HG03196 (cell line): Measurements from ENCODE around the gene PEBP1.
"Not testable (repeated sequence)": the region's sequence is repeated elsewhere in the genome, so short reads cannot be mapped to it uniquely, and the experiment has no call there.

Experiments
- ATAC-seq: cut with Tn5 transposase; IDR thresholded peaks from one replicate; pipeline ENCODE4 v1.9.1; 2021; ENCODE audit not compliant: unreplicated experiment

PEBP1 gene

DNA sequence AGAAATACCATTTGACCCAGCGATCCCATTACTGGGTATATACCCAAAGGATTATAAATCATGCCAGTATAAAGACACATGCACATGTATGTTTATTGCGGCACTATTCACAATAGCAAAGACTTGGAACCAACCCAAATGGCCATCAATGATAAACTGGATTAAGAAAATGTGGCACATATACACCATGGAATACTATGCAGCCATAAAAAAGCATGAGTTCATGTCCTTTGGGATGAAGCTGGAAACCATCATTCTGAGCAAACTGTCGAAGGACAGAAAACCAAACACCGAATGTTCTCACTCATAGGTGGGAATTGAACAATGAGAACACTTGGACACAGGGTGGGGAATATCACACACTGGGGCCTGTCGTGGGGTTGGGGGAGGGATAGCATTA is 6.5 kb upstream of the PEBP1 start:
- not testable (repeated sequence) for ATAC-seq

GRCh38 chr12:118136559-118137003 is 657 bp downstream of the PEBP1 start:
- ATAC-seq = peak; percentile 8

DNA sequence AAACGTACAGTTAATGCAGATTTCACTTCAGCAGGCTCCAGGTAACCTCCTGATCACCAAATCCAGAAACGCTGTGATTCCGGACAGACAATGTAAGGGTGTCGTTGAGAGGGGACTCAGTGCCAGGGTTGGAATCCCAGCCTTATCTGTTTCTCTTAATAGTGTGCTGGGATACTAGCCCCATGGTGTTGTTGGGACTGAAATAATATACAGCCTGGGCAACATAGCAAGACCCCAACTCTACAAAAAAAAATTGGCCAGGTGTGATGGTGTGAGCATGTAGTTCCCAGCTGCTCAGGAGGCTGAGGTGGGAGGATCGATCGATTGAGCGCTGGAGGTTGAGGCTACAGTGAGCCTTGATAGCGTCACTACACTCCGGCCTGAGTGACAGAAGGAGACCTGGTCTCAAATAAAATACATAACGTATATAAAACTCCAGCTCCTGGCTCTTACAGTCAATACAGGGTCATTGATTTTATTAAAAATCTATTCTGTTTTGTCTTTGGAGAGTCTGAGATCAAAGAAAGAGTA is 1.3 kb downstream of the PEBP1 start:
- no peak for ATAC-seq

DNA sequence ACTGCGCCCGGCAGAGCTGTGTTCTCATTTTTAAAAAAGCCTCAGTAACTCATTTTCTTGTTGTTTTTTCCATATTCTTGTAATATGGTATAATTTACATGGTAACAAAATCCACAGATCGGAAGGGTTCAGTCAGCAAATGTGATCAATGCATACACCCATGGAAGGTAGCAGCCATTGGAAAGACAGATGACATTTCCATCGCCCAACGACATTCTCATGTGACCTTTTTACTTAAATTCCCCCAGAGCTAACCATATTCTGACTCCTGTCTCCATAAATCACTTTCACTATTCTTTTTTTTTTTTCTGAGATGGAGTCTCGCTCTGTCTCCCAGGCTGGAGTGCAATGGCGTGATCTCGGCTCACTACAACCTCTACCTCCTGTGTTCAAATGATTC is 4.9 kb downstream of the PEBP1 start:
- no peak for ATAC-seq

GRCh38 chr12:118144499-118144898 is 8.6 kb downstream of the PEBP1 start:
- ATAC-seq = no peak

- ATAC-seq = no peak
These were observed 9.3 kb downstream of the PEBP1 start for GRCh38 chr12:118145113-118145797.

- ATAC-seq = no peak
These were observed 9.9 kb downstream of the PEBP1 start for GRCh38 chr12:118145798-118146156.

- no peak for ATAC-seq
These were observed 12.4 kb downstream of the PEBP1 start for GRCh38 chr12:118148287-118148686.

- no peak for ATAC-seq
These were observed 14.7 kb downstream of the PEBP1 start for GRCh38 chr12:118150625-118151024.

DNA sequence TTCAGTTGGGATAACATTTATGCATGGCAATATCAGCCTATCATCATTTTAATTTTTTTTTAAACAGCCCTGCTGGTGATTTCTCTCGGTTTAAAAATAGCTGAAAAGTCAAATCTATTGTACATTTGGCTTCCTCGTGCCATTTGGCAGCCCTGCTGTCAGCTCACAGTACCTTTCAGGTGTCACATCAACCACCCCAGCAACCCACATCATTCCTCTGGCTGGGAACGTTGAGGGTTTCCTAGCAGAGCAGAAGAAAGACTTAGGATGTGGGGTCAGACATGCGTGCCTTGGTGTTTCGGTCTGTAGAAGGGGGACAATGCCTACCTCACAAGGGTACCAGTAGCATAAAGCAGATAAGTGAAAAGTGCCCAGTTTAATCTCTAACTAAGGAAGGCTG is 15.8 kb downstream of the PEBP1 start:
- ATAC-seq = no peak

DNA sequence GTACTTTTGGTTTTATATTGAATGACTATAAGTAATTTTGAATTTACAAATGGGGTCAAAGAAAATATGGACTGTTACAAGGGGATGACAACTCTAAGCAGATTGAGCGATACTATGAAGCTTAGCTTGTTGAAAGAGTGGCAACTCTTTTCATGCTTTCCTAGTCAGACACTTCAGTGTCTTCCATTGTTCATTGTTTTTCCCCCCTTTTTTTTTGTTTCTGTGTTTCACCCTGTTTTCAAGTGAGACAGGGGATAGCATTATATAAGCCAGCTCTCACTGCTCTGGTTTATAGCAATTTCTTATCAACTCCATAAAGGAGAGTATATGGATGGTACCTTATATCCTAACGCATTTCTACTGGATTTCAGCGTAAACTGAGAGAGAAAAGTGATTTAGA is 24.6 kb downstream of the PEBP1 start:
- no peak for ATAC-seq

DNA sequence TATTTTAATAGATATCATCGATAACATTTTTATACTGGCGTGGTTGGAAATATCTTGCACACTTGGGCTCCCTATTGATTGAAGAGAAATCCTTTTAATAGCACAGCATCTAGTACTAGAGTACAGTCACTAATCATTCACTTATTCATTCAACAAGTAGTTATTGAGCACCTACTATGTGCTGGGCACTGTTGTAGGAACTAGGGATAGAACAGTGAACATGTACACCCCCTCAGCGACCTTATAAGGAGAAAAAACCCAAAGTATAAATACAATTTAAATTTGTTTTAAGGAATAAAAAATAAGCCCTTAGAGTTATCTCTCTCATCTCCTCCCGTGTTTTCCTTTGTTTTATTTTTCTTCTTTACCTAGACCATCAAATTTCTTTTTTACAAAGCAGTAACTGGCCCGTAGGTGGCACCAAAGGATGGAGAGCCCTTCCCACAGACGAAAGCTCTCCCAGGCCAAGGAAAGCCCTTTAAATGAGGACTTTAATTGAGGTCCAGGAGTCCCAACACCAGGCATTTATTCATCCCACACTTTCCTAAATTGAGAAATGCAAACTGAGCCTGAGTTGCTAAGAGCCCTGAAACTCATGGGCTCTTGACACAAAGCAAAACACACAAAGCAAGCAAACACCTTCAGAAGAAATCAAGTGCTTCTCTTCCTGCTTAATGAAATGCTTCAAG is 29.0 kb downstream of the PEBP1 start:
- ATAC-seq = no peak

GRCh38 chr12:118166946-118167345 is 31.0 kb downstream of the PEBP1 start:
- ATAC-seq = peak; percentile 99

- peak; percentile 86 for ATAC-seq
These were observed 40.0 kb downstream of the PEBP1 start for GRCh38 chr12:118175823-118176447.

GRCh38 chr12:118183155-118183554 is 47.2 kb downstream of the PEBP1 start:
- ATAC-seq = no peak

DNA sequence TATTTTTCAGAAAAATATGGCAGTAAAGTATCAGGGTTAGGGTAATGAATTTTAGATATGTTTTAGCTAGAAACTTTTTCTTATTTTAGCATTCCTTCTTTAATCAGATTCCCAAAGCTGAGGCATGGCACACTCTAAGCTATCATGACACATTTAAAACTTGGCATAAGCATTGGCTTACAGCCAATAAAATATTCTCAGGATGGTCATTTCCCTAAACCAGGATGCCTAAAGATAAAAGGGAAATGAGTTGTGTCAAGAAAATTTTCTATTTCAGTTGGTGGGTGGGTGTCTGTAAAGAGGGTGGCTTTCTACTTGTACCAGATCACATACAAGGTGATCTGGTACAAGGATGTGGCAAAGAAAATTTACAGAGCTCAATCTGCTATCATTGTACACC is 47.8 kb downstream of the PEBP1 start:
- no peak for ATAC-seq

DNA sequence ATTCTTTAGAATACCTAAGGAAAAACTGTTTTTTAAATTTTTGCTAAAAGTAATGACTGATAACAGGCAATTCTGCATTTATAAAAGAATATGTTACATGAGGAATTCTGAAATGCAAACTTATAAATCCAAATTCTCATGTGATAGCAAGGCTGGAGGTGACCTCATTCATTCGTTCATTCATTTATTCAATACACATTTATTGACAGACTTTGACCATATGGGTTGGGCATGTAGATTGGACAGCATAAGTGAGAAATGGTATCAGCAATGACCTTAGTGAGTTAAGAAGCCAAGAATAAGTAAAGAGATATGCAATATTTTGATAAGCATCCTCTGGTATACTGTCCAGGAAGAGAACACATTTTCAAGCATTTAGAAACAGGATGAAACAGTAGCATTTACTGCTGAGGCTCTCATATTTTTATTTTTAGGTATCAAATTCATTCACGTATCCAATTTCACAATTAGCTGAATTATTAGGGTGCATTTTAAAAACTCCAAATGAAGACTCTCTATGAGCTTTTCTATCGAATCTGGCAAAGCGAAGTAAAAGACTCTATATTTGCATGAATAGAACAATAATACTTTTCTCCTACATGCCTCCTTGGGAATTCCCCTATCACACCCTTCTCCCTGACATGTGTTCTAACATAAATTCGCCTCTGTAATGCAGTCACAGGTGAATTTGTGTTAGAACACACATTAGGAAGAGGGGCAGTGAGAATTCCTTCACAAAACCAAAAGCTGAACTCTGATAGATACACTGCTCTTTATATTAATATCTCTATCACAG is 49.9 kb downstream of the PEBP1 start:
- no peak for ATAC-seq

DNA sequence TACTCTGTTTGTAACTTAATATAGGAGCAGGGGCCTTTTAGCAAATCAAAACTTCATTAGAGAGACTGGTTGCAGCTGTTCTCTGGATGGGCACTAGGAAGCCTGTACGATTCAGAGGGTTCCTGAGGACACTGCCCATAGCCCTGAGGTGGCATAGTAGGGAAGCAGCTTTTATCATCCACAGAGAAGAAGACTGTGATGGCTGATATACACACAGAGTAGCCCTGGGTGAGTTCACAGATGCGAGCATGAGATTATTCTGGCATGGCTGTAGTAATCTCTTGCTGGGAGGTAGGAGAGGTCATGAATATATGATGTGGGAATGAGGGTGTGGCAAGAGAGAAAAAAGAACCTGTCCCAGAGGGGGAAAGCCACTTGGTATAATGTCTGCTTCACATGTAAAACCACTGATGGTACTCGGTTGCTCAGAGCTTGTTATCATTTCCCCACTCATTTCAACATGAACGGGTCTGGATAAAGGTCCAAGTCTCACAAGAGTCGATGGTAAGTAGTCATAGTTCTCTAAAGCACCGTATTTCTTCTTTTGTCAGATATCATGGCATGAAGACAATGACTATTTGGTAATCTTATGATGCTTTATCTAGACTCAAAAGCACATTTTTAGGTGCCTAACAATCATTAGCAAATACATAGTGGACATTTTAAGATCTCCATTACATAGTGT is 52.0 kb downstream of the PEBP1 start:
- no peak for ATAC-seq

GRCh38 chr12:118188690-118189371 is 52.9 kb downstream of the PEBP1 start:
- ATAC-seq = no peak

GRCh38 chr12:118189741-118190191 is 53.8 kb downstream of the PEBP1 start:
- no peak for ATAC-seq
